NCI-H460 (cell line): ENCODE data around the gene SCAF1. TPM values are rescaled to one million over a fixed set of nuclear protein-coding genes. Genes with fewer than 3 reads are reported as not detected.

ENCODE experiments used
- DNase-seq: peaks from one replicate; pipeline ENCODE4 v3.0.0-alpha.2; 2016; ENCODE audit warnings: low read depth; ENCODE audit errors: extremely low read depth
- total RNA-seq: library from RNA; depleted of rRNA; stranded (reverse); fragments of >200 nt; shearing (Covaris generic); gene quantifications from 2 replicates; pipeline ENCODE4 v1.2.3, GENCODE V29; 2014

Gene SCAF1
- total RNA-seq, 1 experiment from 2014 or later = 8.3 TPM

DNA sequence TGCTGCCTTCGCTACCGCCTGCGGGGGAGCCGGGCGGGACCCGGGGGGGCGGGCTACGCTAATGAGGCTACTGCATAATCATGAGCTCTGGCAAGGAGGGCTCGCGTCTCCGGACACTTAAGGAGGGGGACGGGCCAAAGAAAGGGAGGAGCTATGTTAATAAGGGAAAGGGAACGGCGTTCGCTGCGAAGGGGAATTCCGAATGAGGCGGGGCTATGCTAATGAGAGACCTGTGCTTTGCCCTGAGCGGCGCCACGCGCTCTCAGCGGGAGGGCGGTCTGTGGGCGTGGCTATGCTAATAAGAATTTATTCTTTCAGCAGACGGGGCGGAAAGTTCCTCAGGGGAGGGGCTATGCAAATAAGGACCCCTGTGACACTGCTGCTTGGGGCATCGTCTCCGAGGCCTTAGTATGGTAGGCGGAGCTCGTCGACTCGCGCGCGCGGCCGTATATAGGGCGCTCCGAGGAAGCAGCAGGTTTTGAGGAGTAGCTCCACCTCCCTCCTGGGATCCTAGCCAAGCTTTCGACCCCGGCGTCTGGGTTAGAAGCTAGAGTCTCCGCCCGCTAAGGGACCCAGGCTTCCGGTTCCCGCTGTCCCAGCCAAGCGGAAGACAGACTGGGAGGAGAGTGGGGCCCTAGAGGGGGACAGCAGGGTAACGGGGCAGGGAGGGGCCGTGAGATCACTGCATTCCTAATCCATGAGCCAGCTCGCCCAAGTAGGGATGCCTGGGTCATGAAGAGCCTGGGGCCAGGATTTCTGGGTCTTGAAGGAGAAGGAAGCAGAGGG lies 1.7 kb upstream of the SCAF1 start, which contains the start of gene RRAS:
TSS of gene RRAS (minus strand) at position 31 of the 786 bp plus-strand sequence. CDS start 45 bp downstream, outside the sequence.
- DNase-seq = peak; percentile 98

DNA sequence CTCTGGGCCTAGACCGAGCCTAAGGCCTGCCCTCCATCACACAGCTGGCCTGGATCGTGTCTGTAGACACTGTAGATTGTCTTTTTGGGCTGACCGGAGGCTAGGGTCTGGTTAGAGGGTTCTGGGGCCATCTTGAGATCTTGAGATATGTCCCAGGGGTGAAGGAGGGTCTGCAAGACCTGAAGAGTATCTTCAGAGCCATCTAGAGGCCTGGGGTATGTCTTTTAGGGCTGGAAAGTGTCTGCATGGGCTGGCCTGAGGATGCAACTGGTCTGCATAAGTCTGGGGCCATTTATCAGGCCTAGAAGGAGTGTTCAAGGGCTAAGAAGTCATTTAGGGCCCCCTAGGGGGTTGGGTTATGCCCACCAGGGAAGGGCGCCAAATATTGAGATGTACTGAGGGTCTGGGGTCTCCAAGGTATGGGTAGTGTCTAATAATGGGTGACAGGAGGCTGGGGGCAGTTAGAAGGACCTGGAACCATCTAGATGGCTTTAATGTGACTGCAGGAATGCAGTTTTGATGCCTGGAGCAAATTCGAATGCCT lies 555 bp downstream of the SCAF1 start:
- no peak for DNase-seq

DNA sequence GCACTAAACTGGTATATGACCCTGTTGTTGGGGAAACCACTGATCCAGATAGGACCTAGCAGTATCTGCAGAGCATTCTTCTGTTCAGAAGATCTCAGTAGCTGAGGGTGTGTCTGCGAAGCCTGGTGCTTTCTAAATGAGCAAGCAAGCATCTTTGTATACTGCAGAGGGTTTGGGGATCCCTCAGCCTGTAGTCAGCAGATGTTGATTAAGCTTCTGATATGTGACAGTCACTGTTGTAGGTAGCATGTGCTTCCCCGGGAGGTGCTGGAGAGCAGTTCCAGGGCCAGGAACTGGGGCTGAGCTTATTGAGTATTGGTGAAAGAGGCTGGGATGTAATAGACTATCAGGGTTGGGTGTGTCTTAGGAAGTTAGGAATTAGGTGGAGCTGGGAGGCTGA lies 1.5 kb downstream of the SCAF1 start:
- no peak for DNase-seq

DNA sequence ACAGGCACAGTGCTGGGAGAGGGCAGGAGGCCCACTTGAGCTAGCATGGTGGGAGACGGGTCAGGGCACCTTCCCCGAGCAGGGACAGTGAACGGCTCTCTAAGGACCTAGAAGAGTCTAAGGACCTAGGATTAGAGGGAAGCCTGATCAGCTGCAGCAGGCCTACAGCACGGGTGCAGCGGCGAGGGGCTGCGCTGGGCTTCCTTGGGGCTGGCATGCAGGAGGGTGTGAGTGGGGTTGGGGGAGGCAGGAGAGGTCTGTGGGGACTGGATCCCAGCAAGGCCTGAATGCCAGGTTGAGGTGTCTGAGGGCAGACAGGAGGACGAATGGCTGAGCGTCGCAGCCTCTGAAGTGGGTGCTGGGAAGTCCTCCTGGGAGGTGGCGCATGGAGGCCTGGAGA lies 3.6 kb downstream of the SCAF1 start:
- DNase-seq = no peak

DNA sequence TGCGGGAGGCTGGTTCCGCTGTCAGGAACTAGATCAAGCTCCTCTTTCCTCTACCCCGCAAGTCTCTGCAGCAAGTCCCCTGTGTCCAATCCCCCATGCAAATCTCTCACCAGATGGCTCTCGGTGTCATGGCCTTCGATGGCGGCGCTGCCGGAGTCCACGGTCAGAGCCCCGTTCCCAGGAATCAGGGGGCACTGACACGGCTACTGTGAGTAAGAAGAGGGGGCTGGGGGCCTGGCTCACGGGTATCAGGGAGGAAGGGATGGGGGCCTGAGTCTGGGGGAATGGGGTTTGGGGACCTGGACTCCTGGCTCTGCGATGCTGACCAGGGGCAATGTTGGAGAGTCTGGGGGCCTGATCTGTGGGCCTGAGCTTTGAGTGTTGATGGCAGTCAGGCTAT lies 4.0 kb downstream of the SCAF1 start:
- DNase-seq = no peak

DNA sequence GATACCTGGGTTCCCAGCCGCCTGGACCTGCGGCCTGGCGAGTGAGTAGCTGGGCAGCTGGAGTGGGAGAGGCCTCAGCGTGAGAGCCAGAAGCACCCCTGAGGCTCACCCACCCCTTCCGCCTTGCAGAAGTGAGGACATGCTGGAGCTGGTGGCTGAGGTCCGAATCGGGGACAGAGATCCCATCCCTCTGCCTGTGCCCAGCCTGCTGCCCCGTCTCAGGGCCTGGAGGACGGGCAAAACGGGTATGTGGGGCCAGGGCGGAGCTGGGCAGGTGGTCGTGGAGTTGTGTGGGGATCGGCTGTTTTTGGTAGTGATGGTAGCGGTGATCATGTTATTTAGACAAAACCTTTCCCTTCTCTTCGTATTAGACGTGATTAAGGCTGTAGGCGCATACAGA lies 4.6 kb downstream of the SCAF1 start:
- DNase-seq = no peak

DNA sequence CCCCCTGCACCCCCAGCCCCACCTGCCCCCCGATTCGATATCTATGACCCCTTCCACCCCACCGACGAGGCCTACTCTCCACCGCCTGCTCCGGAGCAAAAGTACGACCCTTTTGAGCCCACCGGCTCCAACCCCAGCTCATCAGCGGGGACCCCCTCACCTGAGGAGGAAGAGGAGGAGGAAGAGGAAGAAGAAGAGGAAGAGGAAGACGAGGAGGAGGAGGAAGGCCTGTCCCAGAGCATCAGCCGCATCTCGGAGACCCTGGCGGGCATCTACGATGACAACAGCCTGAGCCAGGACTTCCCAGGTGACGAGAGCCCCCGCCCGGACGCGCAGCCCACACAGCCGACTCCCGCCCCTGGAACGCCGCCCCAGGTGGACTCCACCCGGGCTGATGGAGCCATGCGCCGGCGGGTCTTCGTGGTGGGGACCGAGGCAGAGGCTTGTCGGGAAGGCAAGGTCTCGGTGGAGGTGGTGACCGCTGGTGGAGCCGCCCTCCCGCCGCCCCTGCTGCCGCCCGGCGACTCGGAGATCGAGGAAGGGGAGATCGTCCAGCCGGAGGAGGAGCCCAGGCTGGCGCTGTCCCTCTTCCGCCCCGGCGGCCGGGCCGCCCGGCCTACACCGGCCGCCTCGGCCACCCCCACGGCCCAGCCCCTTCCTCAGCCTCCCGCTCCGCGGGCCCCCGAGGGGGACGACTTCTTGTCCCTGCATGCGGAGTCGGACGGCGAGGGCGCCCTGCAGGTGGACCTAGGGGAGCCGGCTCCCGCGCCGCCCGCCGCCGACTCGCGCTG lies 9.2 kb downstream of the SCAF1 start:
- DNase-seq = no peak

DNA sequence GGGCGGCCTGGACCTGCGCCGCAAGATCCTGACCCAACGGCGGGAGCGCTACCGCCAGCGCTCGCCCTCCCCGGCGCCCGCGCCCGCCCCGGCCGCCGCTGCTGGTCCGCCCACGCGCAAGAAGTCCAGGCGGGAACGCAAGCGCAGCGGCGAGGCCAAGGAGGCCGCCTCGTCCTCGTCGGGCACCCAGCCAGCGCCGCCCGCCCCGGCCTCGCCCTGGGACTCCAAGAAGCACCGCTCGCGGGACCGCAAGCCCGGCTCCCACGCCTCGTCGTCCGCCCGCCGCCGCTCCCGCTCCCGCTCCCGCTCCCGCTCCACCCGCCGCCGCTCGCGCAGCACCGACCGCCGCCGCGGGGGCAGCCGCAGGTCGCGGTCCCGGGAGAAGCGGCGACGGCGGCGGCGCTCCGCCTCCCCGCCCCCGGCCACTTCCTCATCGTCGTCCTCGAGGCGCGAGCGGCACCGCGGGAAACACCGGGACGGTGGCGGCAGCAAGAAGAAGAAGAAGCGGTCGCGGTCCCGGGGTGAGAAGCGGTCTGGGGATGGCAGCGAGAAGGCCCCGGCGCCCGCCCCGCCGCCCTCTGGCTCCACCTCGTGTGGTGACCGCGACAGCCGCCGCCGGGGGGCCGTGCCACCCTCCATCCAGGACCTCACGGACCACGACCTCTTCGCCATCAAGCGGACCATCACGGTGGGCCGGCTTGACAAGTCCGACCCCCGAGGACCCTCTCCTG lies 10.0 kb downstream of the SCAF1 start:
- no peak for DNase-seq

DNA sequence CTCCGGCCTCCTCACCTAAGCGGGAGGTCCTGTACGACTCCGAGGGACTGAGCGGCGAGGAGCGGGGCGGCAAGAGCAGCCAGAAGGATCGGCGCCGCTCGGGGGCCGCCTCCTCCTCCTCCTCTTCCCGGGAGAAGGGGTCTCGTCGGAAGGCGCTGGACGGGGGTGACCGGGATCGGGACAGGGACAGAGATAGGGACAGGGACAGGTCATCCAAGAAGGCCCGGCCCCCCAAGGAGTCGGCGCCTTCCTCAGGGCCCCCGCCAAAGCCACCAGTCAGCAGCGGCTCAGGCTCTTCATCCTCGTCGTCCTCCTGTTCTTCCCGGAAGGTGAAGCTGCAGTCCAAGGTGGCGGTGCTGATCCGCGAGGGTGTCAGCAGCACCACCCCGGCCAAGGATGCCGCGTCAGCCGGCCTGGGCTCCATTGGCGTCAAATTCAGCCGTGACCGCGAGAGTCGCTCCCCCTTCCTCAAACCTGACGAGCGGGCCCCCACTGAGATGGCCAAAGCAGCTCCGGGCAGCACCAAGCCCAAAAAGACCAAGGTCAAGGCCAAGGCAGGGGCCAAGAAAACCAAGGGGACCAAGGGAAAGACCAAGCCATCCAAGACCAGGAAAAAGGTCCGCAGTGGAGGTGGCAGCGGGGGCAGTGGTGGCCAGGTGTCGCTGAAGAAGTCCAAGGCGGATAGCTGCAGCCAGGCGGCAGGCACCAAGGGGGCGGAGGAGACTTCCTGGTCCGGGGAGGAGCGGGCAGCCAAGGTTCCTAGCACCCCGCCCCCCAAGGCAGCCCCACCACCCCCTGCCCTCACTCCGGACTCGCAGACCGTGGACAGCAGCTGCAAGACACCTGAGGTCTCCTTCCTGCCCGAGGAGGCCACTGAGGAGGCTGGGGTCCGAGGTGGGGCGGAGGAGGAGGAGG lies 10.8 kb downstream of the SCAF1 start:
- DNase-seq = no peak

DNA sequence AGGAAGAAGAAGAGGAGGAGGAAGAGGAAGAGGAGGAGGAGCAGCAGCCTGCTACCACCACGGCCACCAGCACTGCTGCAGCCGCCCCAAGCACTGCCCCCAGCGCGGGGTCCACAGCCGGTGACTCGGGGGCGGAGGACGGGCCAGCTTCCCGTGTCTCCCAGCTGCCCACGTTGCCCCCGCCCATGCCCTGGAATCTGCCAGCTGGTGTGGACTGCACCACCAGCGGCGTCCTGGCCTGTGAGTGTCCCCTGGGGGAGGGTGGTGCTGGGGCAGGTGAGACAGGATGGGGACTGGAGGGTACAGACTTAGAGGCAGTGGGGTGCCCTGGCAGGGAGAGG lies 11.4 kb downstream of the SCAF1 start:
- no peak for DNase-seq

DNA sequence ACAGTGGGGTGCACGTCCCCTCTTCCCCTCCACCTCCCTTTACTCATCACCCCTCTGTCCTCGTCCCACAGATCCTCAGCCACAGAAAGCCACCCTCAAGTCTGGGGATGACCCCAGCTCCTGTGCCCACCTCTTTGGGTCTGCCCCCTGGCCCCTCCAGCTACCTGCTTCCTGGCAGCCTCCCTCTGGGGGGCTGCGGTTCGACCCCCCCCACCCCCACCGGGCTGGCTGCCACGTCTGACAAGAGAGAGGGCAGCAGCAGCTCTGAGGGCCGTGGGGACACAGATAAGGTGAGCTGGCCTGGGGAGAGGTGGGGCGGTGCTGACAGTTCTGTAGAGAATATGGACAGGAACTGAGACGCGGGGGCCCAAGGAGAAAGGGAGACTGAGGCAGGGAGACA lies 12.6 kb downstream of the SCAF1 start:
- no peak for DNase-seq

DNA sequence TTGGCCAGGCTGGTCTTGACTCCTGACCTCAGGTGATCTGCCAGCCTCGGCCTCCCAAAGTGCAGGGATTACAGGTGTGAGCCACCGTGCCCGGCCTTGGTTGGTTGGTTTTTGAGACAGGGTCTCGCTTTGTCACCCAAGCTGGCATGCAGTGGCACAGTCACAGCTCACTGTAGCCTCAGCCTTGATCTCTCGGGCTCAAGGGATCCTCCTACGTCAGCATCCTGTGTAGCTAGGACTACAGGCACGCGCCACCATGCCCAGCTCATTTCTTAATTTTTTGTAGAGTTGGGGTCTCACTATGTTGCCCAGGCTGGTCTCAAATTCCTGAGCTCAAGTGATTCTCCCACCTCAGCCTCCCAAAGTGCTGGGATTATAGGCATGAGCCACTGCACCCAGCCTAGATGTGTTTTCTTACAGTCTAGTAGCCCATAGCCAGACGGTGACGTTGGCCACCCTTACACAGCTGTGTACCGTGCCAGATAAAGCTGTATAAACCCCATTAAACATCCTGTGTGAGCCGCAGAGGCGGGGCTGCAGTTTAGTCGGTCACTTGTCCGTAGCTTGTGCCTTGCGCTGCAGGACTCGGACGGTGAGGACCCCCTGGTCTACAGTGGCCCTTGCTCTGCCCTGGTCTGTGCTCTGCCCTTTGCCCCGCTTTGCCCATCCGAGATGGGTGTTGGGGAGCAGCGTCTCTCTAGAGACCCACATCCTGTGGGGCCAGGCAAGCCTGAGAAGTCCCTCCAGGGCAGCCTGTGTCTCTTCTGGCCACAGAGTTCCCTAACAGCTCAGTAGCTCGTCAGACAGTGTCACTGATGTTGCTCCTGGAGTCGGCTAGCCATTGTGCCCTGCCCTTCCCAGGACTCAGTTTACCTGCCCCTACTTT lies 13.8 kb downstream of the SCAF1 start:
- DNase-seq = no peak

DNA sequence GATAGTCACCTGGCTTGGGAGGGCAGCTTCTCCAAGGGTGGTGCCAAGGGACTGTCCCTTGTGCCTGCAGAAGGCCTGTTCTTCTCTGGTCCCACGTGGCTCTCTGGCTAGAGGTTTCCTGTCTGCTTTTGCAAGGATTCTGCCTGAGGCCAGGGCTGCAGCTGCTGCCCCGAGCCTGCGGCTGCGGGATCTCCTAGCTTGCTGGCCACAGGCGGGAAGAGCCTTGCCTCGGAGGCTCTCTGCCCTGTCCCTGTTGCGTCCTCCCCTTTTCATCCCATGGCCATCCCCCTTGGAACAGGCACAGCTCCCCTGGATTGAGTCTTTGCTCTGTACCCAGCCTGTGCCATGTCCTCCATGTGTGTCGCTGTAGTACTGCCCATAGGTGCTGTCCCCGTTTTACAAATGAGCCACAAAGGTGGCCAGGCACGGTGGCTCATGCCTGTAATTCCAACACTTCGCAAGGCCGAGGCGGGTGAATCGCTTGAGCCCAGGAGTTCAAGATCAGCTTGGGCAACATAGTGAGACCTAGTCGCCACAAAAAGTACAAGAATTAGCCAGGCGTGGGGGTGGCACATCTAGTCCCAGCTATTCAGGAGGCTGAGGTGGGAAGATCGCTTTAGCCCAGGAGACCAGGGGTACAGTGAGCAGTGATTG lies 14.6 kb downstream of the SCAF1 start:
- DNase-seq = no peak

DNA sequence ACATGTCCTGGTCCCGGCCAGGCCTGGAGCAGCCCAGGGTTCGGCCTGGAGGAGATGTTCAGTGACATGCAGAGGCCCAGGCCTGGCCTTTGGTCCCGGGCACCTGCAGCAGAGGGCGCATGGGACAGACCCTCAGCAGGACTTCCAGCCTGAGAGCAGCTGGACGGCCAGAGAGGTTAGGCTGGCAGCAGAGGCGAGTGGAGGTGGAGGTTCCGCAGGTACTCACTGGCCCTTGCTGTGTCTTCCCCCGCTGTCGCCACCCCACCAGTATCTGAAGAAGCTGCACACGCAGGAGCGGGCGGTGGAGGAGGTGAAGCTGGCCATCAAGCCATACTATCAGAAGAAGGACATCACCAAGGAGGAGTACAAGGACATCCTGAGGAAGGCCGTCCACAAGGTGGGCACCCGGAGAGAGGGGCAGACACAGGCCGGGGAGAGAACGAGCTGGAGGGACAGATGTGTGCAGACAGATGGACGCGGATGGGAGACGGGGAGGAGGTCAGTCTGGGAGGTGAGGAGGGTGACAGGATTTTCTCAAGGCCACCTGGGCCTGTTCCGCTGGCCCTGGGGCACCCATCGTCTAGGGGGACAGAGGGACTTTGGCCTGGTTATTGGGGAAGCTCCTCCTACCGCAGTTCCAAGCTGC lies 15.6 kb downstream of the SCAF1 start:
- no peak for DNase-seq

DNA sequence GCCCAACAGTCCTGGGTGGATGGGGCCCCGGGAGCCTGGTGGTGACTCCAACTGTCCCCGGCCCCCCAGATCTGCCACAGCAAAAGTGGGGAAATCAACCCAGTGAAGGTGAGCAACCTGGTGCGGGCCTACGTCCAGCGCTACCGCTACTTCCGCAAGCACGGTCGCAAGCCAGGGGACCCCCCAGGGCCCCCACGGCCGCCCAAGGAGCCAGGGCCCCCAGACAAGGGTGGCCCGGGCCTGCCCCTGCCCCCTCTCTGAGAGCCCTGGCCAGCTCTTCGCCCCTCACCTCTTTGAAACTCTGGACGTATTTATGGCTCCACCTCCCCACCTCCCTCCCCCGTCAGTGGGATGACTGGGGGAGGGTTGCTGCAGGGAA lies 16.1 kb downstream of the SCAF1 start:
- no peak for DNase-seq

DNA sequence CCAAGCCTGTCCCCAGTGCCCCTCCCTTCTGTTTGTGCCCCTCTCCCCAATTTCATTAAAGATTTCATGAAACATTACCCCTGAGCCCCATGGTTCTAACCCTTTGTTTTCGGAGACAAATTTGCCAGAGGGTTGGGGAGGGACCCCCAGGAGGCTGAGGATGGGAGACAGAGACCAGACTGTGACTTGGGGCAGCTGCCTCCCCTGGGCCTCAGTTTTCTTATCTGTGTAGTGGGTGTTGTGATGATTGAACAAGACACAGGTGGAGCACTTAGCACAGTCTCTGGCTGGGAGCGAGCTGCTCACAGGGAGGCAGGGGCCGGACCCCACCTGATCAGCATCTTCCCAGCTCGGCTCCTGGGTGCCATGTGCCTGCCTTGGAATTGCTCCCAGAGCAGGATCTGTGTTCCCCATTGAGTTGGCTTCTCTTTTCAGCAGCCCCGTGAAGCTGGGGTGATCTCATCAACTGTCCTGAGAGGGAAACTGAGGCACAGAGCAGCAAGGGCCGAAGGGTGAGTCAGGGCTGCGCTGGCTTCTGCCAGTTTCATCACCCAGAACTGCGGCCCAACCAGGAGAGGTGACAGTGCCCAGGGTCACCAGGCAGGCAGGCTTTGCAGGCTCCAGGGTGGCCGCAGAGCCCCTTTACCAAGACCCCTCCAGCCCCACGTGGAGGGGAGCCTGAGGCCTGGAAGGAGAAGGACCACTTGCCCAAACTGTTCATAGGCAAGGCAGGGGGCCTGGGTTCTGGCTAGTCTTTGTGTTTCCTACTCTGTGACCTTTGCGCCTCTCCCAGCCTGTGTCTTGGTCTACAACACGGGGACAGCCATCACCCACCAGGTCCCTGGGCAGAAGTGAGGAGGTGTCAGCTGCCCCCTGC lies 16.8 kb downstream of the SCAF1 start:
- no peak for DNase-seq

DNA sequence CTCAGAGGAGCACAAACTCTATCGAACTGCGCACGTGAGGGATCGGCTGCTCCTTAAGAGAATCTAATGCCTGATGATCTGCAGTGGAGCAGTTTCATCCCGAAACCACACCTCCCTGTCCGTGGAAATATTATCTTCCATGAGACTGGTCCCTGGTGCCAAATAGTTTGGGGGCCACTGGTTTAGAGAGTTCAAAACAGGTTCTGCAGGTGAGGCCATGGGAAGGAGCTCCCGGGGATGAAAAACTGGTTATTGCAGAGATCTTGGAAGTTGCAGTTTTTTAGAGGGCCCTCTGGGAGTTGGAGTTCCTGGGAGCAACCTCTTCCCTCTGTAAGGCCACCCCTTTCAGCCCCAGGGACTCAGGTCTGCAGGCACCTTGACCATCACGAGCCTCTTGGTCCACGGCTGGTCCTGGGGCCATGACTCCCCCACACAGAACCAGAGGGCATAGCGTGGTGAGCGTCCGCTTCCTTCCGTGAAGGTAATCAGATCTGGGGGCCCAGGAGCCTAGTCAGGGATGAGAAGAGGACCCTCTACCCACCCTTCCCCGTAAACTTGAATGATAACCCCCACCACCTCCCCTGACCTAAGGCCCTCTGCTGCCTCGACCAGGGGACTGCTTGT lies 18.4 kb downstream of the SCAF1 start:
- no peak for DNase-seq
